Endometrial microvascular endothelial cells (primary cell): ENCODE data around the gene CRKL. TPM values are rescaled to one million over a fixed set of nuclear protein-coding genes. Genes with fewer than 3 reads are reported as not detected.

Experiments
- in situ Hi-C: cut with HindIII; loops from 2 replicates; pipeline ENCODE4 v1.10.0; 2017; ENCODE audit warnings: low sequenced_read_pairs, low pct_unique_long_range_greater_than_20kb; ENCODE audit errors: inconsistent ontology term
- total RNA-seq: library from RNA; depleted of rRNA; stranded (reverse); fragments of >200 nt; gene quantifications from one replicate; pipeline ENCODE4 v1.2.3, GENCODE V29; 2015; ENCODE audit errors: inconsistent ontology term

The CRKL gene
- total RNA-seq, 1 donor from 2014 or later = 55.8 TPM

GRCh38 chr22:20946991-20947390, 29.8 kb downstream of the CRKL start:
- in situ Hi-C loops = no loop called here

- in situ Hi-C loops = no loop called here
Observed at GRCh38 chr22:20948450-20948849, 31.2 kb downstream of the CRKL start.

- in situ Hi-C loops = no loop called here
Observed at GRCh38 chr22:20948989-20949388, 31.8 kb downstream of the CRKL start.

GRCh38 chr22:20949698-20950183, 32.5 kb downstream of the CRKL start:
- in situ Hi-C loops = no loop called here

- in situ Hi-C loops = no loop called here
Observed at GRCh38 chr22:20951151-20951931, 34.1 kb downstream of the CRKL start.

GRCh38 chr22:20951932-20952380, 34.7 kb downstream of the CRKL start:
- in situ Hi-C loops = no loop called here

- in situ Hi-C loops = no loop called here
Observed at GRCh38 chr22:20952544-20953341, 35.5 kb downstream of the CRKL start.

- in situ Hi-C loops = no loop called here
Observed at GRCh38 chr22:20953342-20953608, 36.1 kb downstream of the CRKL start.

- in situ Hi-C loops = no loop called here
Observed at GRCh38 chr22:20953668-20954500, 36.7 kb downstream of the CRKL start.

- in situ Hi-C loops = no loop called here
Observed at GRCh38 chr22:20955548-20955947, 38.3 kb downstream of the CRKL start.

GRCh38 chr22:20956258-20957101, 39.3 kb downstream of the CRKL start:
- in situ Hi-C loops = no loop called here

GRCh38 chr22:20957102-20957682, 40.0 kb downstream of the CRKL start:
- in situ Hi-C loops = no loop called here

- in situ Hi-C loops = no loop called here
Observed at GRCh38 chr22:20957683-20958431, 40.6 kb downstream of the CRKL start.

GRCh38 chr22:20959578-20960461, 42.6 kb downstream of the CRKL start:
- in situ Hi-C loops = no loop called here

GRCh38 chr22:20960609-20961008, 43.4 kb downstream of the CRKL start:
- in situ Hi-C loops = no loop called here

- in situ Hi-C loops = no loop called here
Observed at GRCh38 chr22:20962491-20962945, 45.3 kb downstream of the CRKL start.
